ENCODE results near the gene CRTC2. TPM values are rescaled to one million over a fixed set of nuclear protein-coding genes. Genes with fewer than 3 reads are reported as not detected.

CRTC2 gene
- total and polyA plus RNA-seq, 9 of the 15 experiments (the other 6 are each of a cell fraction or from before 2014, with no cell fraction given): 2.7 to 26.4 (median 10.2) TPM

GRCh38 chr1:153922972-153923925, 35.2 kb downstream of the CRTC2 start, which contains the start of gene GATAD2B:
Gene GATAD2B, minus strand, starts transcription at chr1:153922972. Its CDS starts 94,625 bp downstream, at chr1:153828347.
- peak within 1 kb of the TSS; percentile 93 for H2AFZ ChIP-seq (ENCODE audit: low read depth, low read length)
- TSS peak; percentile 95 for BruUV-seq (replicated peaks)
- H3K4me1 ChIP-seq (replicated peaks in 1 of 2; ENCODE audit: control insufficient read depth in 2 of 2, insufficient read depth in 2 of 2, low read length in 2 of 2): peaks cover 9 to 28% of the 10 kb centered on the region in 2 experiments
- H3K9me3 ChIP-seq (replicated peaks; ENCODE audit: control insufficient read depth, insufficient read depth, low read depth, low read length): no peaks in the 10 kb centered on the region
- H3K36me3 ChIP-seq (ENCODE audit: control insufficient read depth, insufficient read depth, low read length): peaks cover 18% of the 10 kb centered on the region; the same call in 2 of the 3 replicates
- ChIA-PET POLR2A (interaction anchor here (0.5 to 2.4 kb wide), 20 partner anchors 11 to 1094 kb away, joined by 3 to 12 read pairs (median 4); partner anchors contain the start of genes CRTC2, DENND4B, JTB and RPS27), CTCF (ENCODE audit: low intra/inter-chr PET ratio) (no interaction called here)
- H3K27ac ChIP-seq (ENCODE audit: extremely low read depth, low read depth, low read length): peak within 1 kb of the TSS; percentile 98
- H3K9ac ChIP-seq (ENCODE audit: insufficient read depth in 1 of 2, low read depth in 2 of 2, low read length in 2 of 2): peak within 1 kb of the TSS; percentile 91 to 92
- H3K79me2 ChIP-seq (ENCODE audit: control insufficient read depth, insufficient read depth, low read length): peaks cover 41% of the 10 kb centered on the region
- WGBS (ENCODE audit: insufficient coverage, low coverage, missing lambda C conversion rate): under 1% methylated on average over 44 of the region's 53 CpGs
- no peaks in the 10 kb centered on the region for H3K27me3 ChIP-seq (ENCODE audit: control insufficient read depth in 2 of 2, insufficient read depth in 2 of 2, low read length in 2 of 2)
- peaks cover 16% of the 10 kb centered on the region for H4K20me1 ChIP-seq (replicated peaks; ENCODE audit: control insufficient read depth, insufficient read depth, low read length)
- DNase-seq (ENCODE audit: extremely low read depth in 1 of 4, low spot score in 3 of 4) (peak; percentile 92 to 100 (median 96)), ATAC-seq (peak; percentile 94), FAIRE-seq (peak; percentile 93)
- H3K4me2 ChIP-seq (ENCODE audit: insufficient read depth, low read length): peak within 1 kb of the TSS; percentile 99
- H3K4me3 ChIP-seq: peak within 1 kb of the TSS; percentile 86
- in situ Hi-C loops (cut with MboI) (no loop called here), intact Hi-C loops (cut with micrococcal nuclease) (loop anchor here (2.0 to 5.0 kb wide), 5 partner anchors 41 to 298 kb away; partner anchors contain the start of gene UBAP2L)
- H3K9me1 ChIP-seq (ENCODE audit: control insufficient read depth, insufficient read depth, low read length): no peaks in the 10 kb centered on the region
- peak; percentile 64; the same call in 1 of the 2 replicates for TF ChIP-seq CTBP1 (IDR thresholded peaks at IDR 0.05; ENCODE audit: borderline replicate concordance)
- no peak for TF ChIP-seq ZNF253 (CRISPR knock-in tag; conservative IDR thresholded peaks at IDR 0.05)
- no peak for TF ChIP-seq CBFA2T3 (IDR thresholded peaks at IDR 0.05)
- TF ChIP-seq ZBTB33 (CRISPR knock-in tag; IDR thresholded peaks at IDR 0.05): 0 out of 2 replicates have a peak, but pooled peaks have one; percentile 12
- TF ChIP-seq SNAPC5 (CRISPR knock-in tag; IDR thresholded peaks at IDR 0.05): no peak
- no peak for TF ChIP-seq ZNF121 (CRISPR knock-in tag; conservative IDR thresholded peaks at IDR 0.05)
- no peak for TF ChIP-seq FOXJ3 (CRISPR knock-in tag; IDR thresholded peaks at IDR 0.05)
- TF ChIP-seq ZFP91 (CRISPR knock-in tag; IDR thresholded peaks at IDR 0.05): no peak
- TF ChIP-seq NFXL1 (CRISPR knock-in tag; IDR thresholded peaks at IDR 0.05): no peak
- no peak for TF ChIP-seq RBM22 (IDR thresholded peaks at IDR 0.05; ENCODE audit: low read depth, low read length, poor library complexity, severe bottlenecking)
- no peak for TF ChIP-seq XRCC5 (IDR thresholded peaks at IDR 0.05; ENCODE audit: low read depth, low read length)
- TF ChIP-seq U2AF1 (optimal IDR thresholded peaks at IDR 0.05; ENCODE audit: low read depth, low read length): no peak
- TF ChIP-seq TAF9B (IDR thresholded peaks at IDR 0.05; ENCODE audit: partially characterized antibody): peak; percentile 20
- no peak for TF ChIP-seq KDM1A (IDR thresholded peaks at IDR 0.05)
- TF ChIP-seq ATF3 (IDR thresholded peaks at IDR 0.05): no peak
- TF ChIP-seq ATF3 (CRISPR knock-in tag; conservative IDR thresholded peaks at IDR 0.05): 0 out of 2 replicates have a peak, but pooled peaks have one; percentile 63
- no peak for TF ChIP-seq TAL1 (IDR thresholded peaks at IDR 0.05)
- TF ChIP-seq HDAC6 (IDR thresholded peaks at IDR 0.05; ENCODE audit: low read depth, low read length): no peak

All from K562 (cell line).